ENCODE data around the gene CYP46A1.

The CYP46A1 gene

DNA sequence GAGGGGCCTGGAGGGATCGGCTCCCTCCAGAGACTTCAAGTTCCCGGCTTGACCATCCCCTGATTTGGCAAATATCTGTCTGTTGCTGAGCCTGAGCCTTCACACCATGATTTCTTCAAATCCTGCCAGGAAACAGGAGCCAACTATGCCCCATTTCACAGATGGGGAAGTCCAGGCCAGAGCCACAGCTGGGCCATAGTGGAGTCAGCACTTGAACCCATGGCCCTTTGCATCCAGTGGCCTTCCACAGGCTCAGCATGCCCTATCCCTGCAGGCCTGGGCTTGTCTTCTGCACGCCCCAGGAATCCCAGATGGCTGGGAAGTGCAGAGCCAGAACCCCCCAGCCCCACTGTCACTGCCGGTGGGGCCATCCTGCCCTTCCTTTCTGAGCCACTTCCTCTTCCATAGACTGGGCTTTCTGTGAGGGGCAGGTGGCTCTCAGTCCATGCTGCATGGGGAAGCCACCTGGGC lies 44.9 kb downstream of the CYP46A1 start:
- Mint-ChIP-seq H3K27me3 (ENCODE audit: low read depth) (peaks cover 12% of the 10 kb centered on the region), H3K9me3 (no peaks in the 10 kb centered on the region), H3K27ac (no peak overlapping the region), H3K4me3 (no peak overlapping the region), H3K36me3 (ENCODE audit: low read depth) (no peaks in the 10 kb centered on the region), H3K4me1 (ENCODE audit: low read depth) (no peaks in the 10 kb centered on the region)

DNA sequence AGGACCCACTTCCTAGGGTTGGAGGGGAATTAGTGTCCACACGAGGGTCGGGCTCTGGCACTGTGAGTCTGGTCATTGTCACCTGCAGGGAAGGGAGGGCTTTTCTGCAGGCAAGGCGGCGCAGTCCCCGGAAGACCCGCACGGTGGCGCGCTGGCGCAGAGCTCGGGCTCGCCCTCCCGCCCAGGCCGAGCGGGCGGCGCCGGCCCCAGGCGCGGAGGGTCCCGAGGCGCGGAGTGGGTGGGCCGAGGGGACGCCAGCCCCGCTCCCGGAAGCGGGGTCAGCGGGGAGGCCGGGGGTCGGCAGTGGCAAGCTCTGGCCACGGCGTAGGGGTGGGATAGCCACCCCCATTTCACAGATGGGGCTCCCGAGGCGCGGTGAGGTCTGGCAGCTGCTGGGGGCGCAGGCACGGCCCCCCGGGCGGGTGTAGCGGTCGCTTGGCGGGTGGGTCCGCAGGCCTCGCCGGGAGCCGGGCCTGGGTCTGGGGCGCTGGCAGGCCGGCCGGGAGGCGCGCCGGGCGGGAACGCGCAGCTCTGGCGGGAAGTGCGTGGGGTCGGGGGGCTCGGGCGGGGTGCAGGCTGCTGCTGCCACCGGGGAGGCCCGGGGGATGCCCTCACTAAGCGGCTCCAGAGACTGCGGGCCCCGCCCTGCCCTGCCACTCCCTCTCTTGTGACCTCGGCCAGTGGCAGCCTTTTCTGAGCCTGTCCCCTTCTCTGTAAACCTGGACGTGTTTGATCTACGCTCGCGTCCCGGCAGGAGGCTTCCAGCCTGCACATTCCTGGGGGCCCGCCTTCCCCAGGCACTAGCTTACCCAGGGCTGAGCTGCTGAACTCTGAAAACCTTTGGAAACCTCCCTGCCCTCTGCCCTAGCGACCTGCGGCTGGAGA lies 46.1 kb downstream of the CYP46A1 start:
- no peak overlapping the region for H3K27ac Mint-ChIP-seq
- H3K27me3 Mint-ChIP-seq (ENCODE audit: low read depth): peaks cover 12% of the 10 kb centered on the region
- no peaks in the 10 kb centered on the region for H3K4me1 Mint-ChIP-seq (ENCODE audit: low read depth)
- peak overlapping the region; percentile 21 for H3K4me3 Mint-ChIP-seq
- no peaks in the 10 kb centered on the region for H3K36me3 Mint-ChIP-seq (ENCODE audit: low read depth)
- H3K9me3 Mint-ChIP-seq: no peaks in the 10 kb centered on the region

DNA sequence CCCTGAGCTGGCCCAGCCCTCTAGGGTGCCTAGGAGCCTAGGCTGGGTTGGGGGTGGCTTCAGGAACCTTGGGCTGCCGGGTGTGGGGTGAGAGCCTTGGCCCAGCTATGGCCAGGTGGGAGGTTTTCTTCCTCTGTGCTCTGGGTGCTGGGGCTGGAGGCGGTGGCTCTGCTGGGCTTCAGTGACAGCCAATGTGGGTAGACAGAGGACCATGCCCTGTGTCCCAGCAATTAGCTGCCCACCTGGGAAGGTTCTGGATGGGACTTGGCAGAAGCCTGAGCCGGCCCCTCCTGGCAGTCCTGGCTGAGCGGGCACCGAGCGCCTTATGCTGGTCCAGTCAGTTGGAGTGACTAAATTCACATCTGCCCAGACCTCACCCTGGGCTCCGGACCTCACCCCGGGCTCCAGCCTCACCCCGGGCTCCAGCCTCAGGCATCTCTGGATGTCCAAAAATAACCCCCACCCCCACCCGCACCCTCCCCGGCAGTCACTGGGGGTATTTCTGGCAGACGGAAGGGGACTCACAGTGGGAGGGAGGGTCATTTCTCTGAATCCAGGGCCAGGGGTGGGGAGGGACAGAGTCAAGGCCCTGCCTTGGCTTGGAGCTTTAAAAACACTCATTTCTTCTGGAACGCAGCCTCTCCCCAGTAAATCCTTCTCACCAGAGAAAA lies 46.9 kb downstream of the CYP46A1 start:
- Mint-ChIP-seq H3K4me1 (ENCODE audit: low read depth) (no peaks in the 10 kb centered on the region), H3K27me3 (ENCODE audit: low read depth) (peaks cover 11% of the 10 kb centered on the region), H3K27ac (no peak overlapping the region), H3K36me3 (ENCODE audit: low read depth) (no peaks in the 10 kb centered on the region), H3K4me3 (peak overlapping the region; percentile 21), H3K9me3 (no peaks in the 10 kb centered on the region)

DNA sequence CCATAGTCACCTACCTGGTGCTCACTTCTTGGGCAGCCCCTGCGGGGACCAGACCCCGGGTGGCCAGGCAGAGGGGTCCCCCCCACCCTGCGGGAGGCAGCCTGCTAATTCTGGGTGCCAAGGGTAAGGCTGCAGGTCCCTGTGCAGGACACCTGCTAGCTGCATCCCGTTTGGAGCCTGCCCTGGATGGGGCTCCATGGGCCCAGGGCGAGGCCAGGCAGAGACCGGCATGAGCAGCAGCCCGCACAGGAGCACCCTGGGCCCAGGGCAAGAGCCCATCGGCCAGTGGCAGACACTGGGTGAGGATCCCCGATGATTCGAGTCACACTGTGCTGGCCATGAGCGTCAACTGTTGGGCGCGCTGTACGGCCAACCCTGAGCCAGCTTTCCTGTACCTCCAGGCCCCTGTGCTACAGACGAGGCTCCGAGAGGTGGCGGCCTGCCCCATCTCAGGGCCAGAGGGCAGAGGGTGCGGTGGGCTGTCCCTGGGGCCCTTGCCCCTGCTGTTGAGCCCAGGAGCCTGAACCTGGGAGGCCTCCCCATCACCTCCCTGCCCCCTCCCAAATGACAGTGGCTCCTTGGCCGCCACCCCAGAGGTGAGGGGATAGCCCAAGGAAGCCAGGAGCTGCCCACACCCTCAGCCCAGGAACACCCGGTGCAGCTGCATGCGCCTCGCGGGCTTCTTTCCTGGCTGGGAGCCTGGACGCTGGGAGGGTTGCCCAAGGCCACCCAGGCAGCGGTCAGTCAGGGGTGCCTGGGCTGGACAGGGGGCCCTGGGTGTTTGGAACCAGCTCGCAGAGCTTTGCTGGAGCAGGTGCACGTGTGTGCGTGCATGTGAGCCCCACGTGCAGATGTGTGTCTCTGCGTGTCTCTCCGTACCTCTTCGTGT lies 47.7 kb downstream of the CYP46A1 start:
- no peaks in the 10 kb centered on the region for H3K4me1 Mint-ChIP-seq (ENCODE audit: low read depth)
- no peak overlapping the region for H3K4me3 Mint-ChIP-seq
- H3K9me3 Mint-ChIP-seq: no peaks in the 10 kb centered on the region
- peaks cover 12% of the 10 kb centered on the region for H3K27me3 Mint-ChIP-seq (ENCODE audit: low read depth)
- no peak overlapping the region for H3K27ac Mint-ChIP-seq
- H3K36me3 Mint-ChIP-seq (ENCODE audit: low read depth): no peaks in the 10 kb centered on the region

DNA sequence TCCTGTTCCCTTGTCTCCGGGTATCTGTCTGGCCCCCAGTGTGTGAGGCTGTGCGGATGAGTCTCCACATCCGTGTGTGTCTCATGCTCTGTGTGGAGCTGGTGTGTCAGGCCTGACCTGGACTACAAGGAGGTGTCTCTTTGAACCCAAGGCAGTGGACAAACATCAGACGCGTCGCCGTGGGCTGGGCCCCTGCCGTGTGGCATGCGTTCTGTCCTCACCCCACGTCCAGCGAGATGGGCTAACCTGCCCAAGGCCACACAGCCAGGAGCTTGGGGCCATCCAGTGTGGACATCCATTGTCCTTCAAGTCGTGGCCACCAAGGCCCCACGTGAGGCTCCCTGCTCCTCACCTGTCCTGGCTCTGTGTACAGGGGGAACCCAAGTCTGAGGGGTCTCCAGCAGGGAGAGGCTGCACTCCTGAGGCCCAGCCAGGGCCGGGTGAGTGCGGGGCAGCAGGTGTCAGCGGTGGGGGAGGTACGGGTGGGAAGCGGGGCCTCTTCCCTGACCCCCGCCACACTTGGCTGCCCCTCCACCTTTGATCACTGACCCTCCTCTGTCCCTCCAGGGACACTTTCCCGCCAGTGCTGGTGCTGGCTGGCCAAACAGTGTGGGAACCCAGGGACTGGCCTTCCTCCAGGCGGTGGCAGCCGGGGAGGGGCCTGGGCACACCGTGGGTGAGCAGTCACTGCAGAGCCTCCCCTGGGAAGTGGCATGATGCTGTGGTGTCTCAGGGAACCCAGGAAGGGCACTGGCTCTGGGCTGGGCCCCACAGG lies 48.5 kb downstream of the CYP46A1 start:
- H3K27ac Mint-ChIP-seq: no peak overlapping the region
- no peaks in the 10 kb centered on the region for H3K9me3 Mint-ChIP-seq
- H3K36me3 Mint-ChIP-seq (ENCODE audit: low read depth): no peaks in the 10 kb centered on the region
- no peak overlapping the region for H3K4me3 Mint-ChIP-seq
- H3K27me3 Mint-ChIP-seq (ENCODE audit: low read depth): peaks cover 14% of the 10 kb centered on the region
- no peaks in the 10 kb centered on the region for H3K4me1 Mint-ChIP-seq (ENCODE audit: low read depth)

DNA sequence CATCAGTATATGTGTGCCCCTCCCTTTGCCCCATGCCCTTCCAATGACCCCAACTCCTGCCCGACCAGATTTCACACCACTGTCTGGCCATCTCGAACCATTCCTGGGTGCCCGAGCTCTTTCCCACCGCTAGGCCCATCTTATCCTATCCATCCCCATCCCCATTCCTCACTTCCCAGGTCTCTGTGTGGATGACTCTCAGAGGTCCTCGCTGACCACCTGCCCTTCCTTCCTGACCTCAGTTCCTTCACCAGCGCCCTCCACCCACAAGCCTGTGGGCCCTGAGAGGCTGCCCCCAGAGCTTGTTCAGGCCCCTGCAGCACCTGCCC lies 49.1 kb downstream of the CYP46A1 start:
- no peaks in the 10 kb centered on the region for H3K4me1 Mint-ChIP-seq (ENCODE audit: low read depth)
- H3K36me3 Mint-ChIP-seq (ENCODE audit: low read depth): no peaks in the 10 kb centered on the region
- peaks cover 14% of the 10 kb centered on the region for H3K27me3 Mint-ChIP-seq (ENCODE audit: low read depth)
- no peak overlapping the region for H3K27ac Mint-ChIP-seq
- H3K9me3 Mint-ChIP-seq: no peaks in the 10 kb centered on the region
- H3K4me3 Mint-ChIP-seq: no peak overlapping the region

DNA sequence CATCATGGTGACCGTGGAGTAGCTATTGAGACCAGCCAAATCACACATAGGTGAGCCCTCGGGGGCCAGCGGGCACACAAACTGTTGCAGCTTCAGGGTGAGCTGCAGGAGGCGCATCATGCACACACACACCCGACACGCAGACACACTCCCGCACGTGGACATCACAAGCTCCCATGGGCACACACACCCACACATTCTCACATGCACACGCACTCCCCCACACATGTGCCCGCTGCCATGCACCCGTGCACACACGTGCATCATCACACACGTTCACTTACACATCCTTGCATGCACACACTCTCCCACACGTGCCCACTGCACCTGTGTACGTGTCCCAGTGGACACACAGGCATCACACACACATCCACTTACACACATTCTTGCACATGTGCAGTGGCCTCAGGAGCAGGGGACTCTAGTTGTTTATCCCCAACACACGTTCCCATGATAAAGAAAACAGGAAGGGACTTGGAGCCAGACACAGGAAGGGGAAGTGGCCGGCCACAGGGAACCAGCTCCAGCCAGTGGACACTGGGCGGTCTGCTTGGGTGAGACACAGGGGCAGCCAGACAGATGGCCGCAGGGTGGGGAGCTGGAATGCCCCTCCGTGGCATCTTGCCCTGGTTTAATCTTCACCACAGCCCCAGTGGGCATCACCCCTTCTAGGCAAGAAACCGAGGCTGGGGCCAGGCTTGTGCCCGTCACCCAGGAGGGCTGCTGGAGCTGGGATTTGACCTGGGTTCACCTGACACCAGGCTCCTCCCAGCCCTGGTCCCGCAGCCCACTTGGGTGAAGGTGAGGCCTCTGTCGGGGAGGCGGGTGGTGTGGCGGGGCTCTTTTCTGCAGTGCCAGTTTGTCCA lies 49.7 kb downstream of the CYP46A1 start:
- peaks cover 14% of the 10 kb centered on the region for H3K27me3 Mint-ChIP-seq (ENCODE audit: low read depth)
- H3K27ac Mint-ChIP-seq: no peak overlapping the region
- H3K36me3 Mint-ChIP-seq (ENCODE audit: low read depth): no peaks in the 10 kb centered on the region
- no peak overlapping the region for H3K4me3 Mint-ChIP-seq
- H3K9me3 Mint-ChIP-seq: no peaks in the 10 kb centered on the region
- no peaks in the 10 kb centered on the region for H3K4me1 Mint-ChIP-seq (ENCODE audit: low read depth)

DNA sequence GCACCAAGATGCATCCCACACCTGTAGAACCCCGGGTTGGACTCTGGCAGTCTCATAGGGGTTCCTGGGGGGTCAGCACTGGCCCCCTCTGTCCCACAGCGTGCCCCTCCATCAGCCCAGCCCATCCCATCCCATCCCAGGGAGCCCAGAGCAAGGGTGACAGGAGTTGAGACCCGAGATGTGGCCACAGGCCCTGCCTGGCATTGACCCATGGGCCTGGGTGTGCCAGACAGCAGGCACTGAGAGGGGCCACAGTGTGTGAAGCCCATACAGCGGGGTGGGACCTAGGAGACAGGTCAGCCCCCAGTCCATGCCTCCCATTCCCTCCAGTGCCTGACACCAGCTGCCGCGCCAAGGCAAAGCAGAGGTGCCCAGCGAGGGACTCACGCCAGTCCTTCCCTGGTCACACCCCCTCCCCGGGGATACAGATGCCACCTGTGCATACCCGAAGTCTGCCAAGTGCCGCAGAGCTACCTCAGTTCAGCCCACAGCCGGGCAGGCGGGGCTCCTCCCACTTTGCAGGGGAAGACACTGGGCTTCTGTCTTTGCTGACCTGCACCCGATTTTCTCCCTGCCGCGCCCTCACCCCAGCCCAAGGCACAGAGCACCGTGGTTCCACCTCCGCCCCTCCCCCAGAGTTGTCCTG lies 50.4 kb downstream of the CYP46A1 start:
- Mint-ChIP-seq H3K4me1 (ENCODE audit: low read depth) (no peaks in the 10 kb centered on the region), H3K4me3 (no peak overlapping the region), H3K27me3 (ENCODE audit: low read depth) (peaks cover 16% of the 10 kb centered on the region), H3K36me3 (ENCODE audit: low read depth) (no peaks in the 10 kb centered on the region), H3K9me3 (no peaks in the 10 kb centered on the region), H3K27ac (no peak overlapping the region)

DNA sequence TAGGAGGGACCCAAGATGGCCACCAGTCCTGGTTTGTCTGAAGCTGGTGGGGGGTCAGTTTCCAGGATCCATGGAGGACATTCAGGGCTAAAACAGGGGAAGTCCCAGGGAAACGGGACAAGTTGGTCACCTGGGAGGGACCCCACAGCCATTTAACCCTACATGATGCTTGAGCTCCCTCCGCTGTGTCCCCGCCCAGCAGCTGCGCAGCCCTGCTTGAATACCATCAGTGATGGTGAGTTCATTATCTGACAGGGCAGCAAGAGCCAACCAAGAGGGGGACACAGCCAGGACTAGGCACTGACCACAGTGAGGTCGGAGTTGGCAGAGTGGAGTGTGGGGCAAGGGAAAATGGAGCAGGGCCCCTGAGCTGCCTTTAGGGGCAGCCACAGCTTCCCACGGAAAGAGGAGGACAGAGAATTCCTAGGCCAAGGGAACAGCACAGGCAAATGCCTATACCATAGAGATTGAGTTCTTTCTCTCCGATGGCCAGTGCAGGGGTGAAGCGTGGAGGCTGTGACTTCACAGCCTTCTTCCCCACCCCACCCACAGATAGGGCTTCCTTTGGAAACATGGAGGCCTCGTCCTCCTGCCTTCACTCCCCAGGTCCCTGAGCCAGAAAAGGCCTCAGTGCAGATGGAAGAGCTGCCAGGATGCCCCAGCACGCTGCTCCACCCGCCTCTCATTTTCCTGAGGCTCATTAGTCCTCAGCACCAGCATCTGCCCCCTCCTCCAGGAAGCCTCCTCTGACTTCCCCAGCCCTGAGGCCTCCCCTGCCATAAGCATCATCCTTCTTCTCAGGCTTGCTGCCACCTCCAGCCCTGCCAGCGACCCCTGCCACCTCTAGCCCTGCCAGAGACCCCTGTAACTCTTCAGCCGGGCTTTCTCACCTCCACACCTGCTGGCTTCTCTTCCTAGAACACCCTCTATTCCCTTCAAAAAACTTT lies 51.4 kb downstream of the CYP46A1 start:
- Mint-ChIP-seq H3K4me3 (no peak overlapping the region), H3K27ac (no peak overlapping the region), H3K36me3 (ENCODE audit: low read depth) (no peaks in the 10 kb centered on the region), H3K27me3 (ENCODE audit: low read depth) (peaks cover 23% of the 10 kb centered on the region), H3K9me3 (no peaks in the 10 kb centered on the region), H3K4me1 (ENCODE audit: low read depth) (no peaks in the 10 kb centered on the region)

DNA sequence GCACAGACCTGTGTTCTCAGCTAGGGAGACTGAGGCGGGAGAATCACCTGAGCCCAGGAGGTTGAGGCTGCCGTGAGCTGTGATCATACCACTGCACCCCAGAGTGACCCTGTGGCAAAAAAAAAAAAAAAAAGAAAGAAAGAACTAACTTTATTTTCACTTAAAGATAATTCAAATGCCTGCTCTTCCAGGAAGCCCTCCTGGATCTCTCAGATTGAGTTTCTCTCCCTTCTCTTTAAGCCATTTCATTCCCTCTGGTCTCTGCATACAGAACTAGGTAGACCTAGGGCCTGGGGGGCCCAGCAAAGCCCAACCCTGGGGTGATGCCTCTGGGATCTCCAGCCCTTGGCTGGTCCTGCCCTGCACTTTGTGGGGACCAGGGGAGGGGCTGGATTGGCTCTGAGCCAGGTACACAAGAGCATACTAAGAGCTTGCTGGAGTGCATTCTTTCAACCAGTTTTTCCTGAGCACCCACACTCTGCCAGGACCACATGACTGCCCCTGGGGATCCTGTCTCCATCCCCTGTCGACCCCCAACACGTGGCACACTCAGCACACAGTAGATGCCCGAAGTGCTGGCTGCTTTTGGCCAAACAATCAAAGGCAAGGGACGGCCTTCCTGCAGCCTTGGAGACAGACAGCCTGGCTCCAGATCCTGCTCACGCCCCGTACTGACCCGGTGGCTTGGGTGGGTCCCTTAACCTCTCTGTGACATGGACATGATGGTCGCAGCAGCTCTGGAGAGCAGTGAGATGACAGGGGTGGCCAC lies 52.7 kb downstream of the CYP46A1 start:
- Mint-ChIP-seq H3K9me3 (no peaks in the 10 kb centered on the region), H3K27me3 (ENCODE audit: low read depth) (peaks cover 26% of the 10 kb centered on the region), H3K4me1 (ENCODE audit: low read depth) (no peaks in the 10 kb centered on the region), H3K27ac (no peak overlapping the region), H3K36me3 (ENCODE audit: low read depth) (no peaks in the 10 kb centered on the region), H3K4me3 (no peak overlapping the region)

DNA sequence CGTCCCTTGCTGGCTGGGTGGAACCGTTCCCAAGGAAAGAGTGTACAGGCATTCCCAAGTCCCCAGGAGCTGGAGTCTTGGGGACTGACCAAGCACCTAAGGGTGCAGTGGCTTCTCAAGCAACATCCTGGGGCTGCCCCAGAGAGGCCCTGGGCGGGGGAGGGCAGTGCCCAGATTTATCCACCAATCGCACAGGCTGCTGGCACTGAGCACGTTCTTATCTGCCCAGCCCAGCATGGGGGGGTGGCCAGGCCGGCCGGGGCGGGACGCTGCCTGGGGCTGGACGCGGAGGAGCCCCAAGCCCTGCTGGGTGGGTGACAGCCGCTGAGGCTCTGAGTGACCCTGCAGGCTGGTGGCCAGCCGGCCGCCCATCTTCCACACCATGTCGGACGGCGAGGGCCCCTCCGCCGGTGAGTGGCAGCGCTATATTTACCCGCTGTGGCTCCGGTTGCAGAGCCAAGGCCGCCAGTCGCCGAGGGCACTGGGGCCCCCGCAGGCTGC lies 53.4 kb downstream of the CYP46A1 start:
- Mint-ChIP-seq H3K27ac (no peak overlapping the region), H3K9me3 (no peaks in the 10 kb centered on the region), H3K4me1 (ENCODE audit: low read depth) (no peaks in the 10 kb centered on the region), H3K27me3 (ENCODE audit: low read depth) (peaks cover 26% of the 10 kb centered on the region), H3K36me3 (ENCODE audit: low read depth) (no peaks in the 10 kb centered on the region), H3K4me3 (no peak overlapping the region)

All from T-helper 1 cell treated with Interleukin-12 subunit alpha and Interleukin-12 subunit beta and Interleukin-4 antibody, amounts not matched to agents 30 μg/mL and 1 μg/mL, for 36 hours (primary cell).